Myocyte (in vitro differentiated cells): Measurements from ENCODE around the gene NEK5. TPM values are rescaled to one million over a fixed set of nuclear protein-coding genes. Genes with fewer than 3 reads are reported as not detected.
"Not testable (repeated sequence)": the region's sequence is repeated elsewhere in the genome, so short reads cannot be mapped to it uniquely, and the experiment has no call there.

Source experiments
- DNase-seq: peaks from one replicate; pipeline ENCODE4 v3.0.0-alpha.2; 2012; ENCODE audit warnings: low read depth
- total RNA-seq: library from RNA; depleted of rRNA; stranded (reverse); fragments of >200 nt; gene quantifications from 2 replicates; pipeline ENCODE4 v1.2.3, GENCODE V29; 2014

NEK5 gene
- total RNA-seq, 1 donor from 2014 or later: not detected

GRCh38 chr13:52070929-52071523 lies 57.8 kb downstream of the NEK5 start:
- peak; percentile 49 for DNase-seq

GRCh38 chr13:52067237-52067636 lies 61.6 kb downstream of the NEK5 start:
- DNase-seq: peak; percentile 18

- DNase-seq: peak; percentile 58
Measured at GRCh38 chr13:52061587-52061986, 67.3 kb downstream of the NEK5 start.

- not testable (repeated sequence) for DNase-seq
Measured at GRCh38 chr13:52061064-52061463, 67.8 kb downstream of the NEK5 start.

GRCh38 chr13:52053460-52053859 lies 75.4 kb downstream of the NEK5 start:
- no peak for DNase-seq

GRCh38 chr13:52051400-52051799 lies 77.5 kb downstream of the NEK5 start:
- DNase-seq: no peak

GRCh38 chr13:52048516-52048915 lies 80.4 kb downstream of the NEK5 start:
- DNase-seq: peak; percentile 41

- no peak for DNase-seq
Measured at GRCh38 chr13:52047463-52047862, 81.4 kb downstream of the NEK5 start.

- no peak for DNase-seq
Measured at GRCh38 chr13:52043675-52044074, 85.2 kb downstream of the NEK5 start.

GRCh38 chr13:52036037-52036436 lies 92.8 kb downstream of the NEK5 start:
- DNase-seq: no peak

- DNase-seq: no peak
Measured at GRCh38 chr13:52034616-52035226, 94.2 kb downstream of the NEK5 start.

GRCh38 chr13:52033039-52033438 lies 95.8 kb downstream of the NEK5 start:
- no peak for DNase-seq

- not testable (repeated sequence) for DNase-seq
Measured at GRCh38 chr13:52030401-52030800, 98.5 kb downstream of the NEK5 start.

GRCh38 chr13:52029569-52029968 lies 99.3 kb downstream of the NEK5 start:
- DNase-seq: no peak

GRCh38 chr13:52027832-52028231 lies 101.0 kb downstream of the NEK5 start:
- DNase-seq: no peak

- DNase-seq: no peak
Measured at GRCh38 chr13:52026246-52026626, 102.6 kb downstream of the NEK5 start.

- no peak for DNase-seq
Measured at GRCh38 chr13:52025475-52026245, 103.2 kb downstream of the NEK5 start.

GRCh38 chr13:52024481-52024880 lies 104.4 kb downstream of the NEK5 start, which contains the start of gene UTP14C:
Gene UTP14C, plus strand, starts transcription at chr13:52024691. Its CDS starts 4,114 bp downstream, at chr13:52028805.
- DNase-seq: no peak

- DNase-seq: no peak
Measured at GRCh38 chr13:52022356-52022755, 106.5 kb downstream of the NEK5 start.

- DNase-seq: no peak
Measured at GRCh38 chr13:52020191-52020590, 108.7 kb downstream of the NEK5 start.

GRCh38 chr13:52016296-52016695 lies 112.6 kb downstream of the NEK5 start:
- DNase-seq: no peak

- no peak for DNase-seq
Measured at GRCh38 chr13:52012512-52012836, 116.4 kb downstream of the NEK5 start.
